Activated CD4-positive, alpha-beta T cell treated with anti-CD3 and anti-CD28 coated beads for 36 hours (primary cell): Measurements from ENCODE around the gene FOXD4L6. TPM values are rescaled to one million over a fixed set of nuclear protein-coding genes. Genes with fewer than 3 reads are reported as not detected.
"Not testable (repeated sequence)": the region's sequence is repeated elsewhere in the genome, so short reads cannot be mapped to it uniquely, and the experiment has no call there.

Experiments used
- ATAC-seq: fragments of 200-7000 bp; cut with Tn5 transposase; one replicate; pipeline ENCODE4 v1.10.0; 2021; ENCODE audit warnings: mild to moderate bottlenecking, moderate library complexity
- CTCF ChIA-PET: fragments of 350-600 bp; sonication (Branson Sonifier 250); formaldehyde crosslinking; loops from one replicate; lab custom pipeline; 2021; ENCODE audit warnings: antibody characterized with exemption; lab: Charles Lee
- POLR2A ChIA-PET: fragments of 350-600 bp; sonication (Branson Sonifier 250); formaldehyde crosslinking; loops from one replicate; lab custom pipeline; 2021; ENCODE audit warnings: antibody characterized with exemption, inconsistent platforms; lab: Charles Lee
- DNase-seq: peaks from one replicate; pipeline ENCODE4 v3.0.0-alpha.2; 2020
- H3K27ac Mint-ChIP-seq: one replicate; pipeline ENCODE4 v1.8.0; 2021; ENCODE audit warnings: mixed read lengths
- H3K27me3 Mint-ChIP-seq: one replicate; pipeline ENCODE4 v1.8.0; 2021; ENCODE audit warnings: mixed read lengths
- H3K36me3 Mint-ChIP-seq: one replicate; pipeline ENCODE4 v1.8.0; 2021; ENCODE audit warnings: low read depth, mixed read lengths
- H3K4me1 Mint-ChIP-seq: one replicate; pipeline ENCODE4 v1.8.0; 2021; ENCODE audit warnings: mixed read lengths
- H3K4me3 Mint-ChIP-seq: one replicate; pipeline ENCODE4 v1.8.0; 2021; ENCODE audit warnings: mild to moderate bottlenecking, moderate library complexity, mixed read lengths
- H3K9me3 Mint-ChIP-seq: one replicate; pipeline ENCODE4 v1.8.0; 2021; ENCODE audit warnings: low read depth, mixed read lengths
- intact Hi-C, 2 experiments: fragments of 100-400 bp; cut with DNase I in 1 of 2; cut with micrococcal nuclease in 1 of 2; formaldehyde crosslinking; loops; one replicate each; pipeline versions ENCODE4 v1.14.2 to v1.15.1; 2022 to 2024; cut with DNase I, micrococcal nuclease
- total RNA-seq, 2 experiments: library from RNA; stranded (reverse); gene quantifications; one replicate each; pipeline ENCODE4 v1.2.3, GENCODE V29; 2021

Gene FOXD4L6
- total RNA-seq, 2 experiments from 2014 or later, result not detected

DNA sequence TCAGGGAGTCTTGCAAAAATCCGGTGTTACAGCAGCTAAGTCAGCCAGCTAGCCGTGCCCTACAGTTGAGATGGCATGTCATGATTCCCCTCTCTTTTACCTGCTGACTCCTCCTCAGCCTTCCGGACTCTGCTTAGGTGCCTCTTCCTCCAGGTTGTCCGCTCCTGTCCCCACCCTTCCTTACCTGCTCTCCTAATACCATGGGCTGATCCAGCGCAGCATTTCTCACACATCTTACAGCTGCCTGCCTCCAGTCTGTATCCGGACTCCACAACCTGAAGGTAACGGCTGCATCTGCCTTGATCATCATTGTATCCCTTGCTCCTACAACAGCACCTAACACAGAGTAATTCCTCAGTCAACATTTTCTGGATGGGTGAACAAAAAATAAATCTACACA, 9.2 kb downstream of the FOXD4L6 start:
- H3K27ac Mint-ChIP-seq, intact Hi-C loops, H3K9me3 Mint-ChIP-seq, DNase-seq, H3K36me3 Mint-ChIP-seq, H3K4me1 Mint-ChIP-seq, H3K27me3 Mint-ChIP-seq, CTCF ChIA-PET, H3K4me3 Mint-ChIP-seq, POLR2A ChIA-PET: not testable (repeated sequence)
- peak; percentile 21 for ATAC-seq

DNA sequence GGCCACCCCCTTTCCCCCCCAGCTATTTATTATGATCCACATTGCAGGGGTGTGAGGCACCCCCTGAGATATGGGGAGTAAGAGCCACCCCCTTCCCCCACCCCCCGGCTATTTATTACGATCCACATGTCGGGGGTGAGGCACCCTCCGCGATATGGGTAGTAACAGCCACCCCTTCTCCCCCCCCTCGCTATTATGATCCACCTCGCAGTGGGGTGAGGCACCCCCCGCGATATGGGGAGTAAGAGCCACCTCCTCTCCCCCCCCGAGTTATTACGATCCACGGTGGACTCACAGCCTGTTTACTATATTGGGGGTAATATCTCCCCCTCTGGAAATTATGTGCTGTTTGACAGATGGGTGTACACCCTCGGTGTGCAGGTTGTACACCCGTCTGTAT, 15.1 kb downstream of the FOXD4L6 start:
- H3K27ac Mint-ChIP-seq, H3K36me3 Mint-ChIP-seq, H3K9me3 Mint-ChIP-seq, H3K27me3 Mint-ChIP-seq, CTCF ChIA-PET, intact Hi-C loops, H3K4me3 Mint-ChIP-seq, H3K4me1 Mint-ChIP-seq, POLR2A ChIA-PET, DNase-seq: not testable (repeated sequence)
- ATAC-seq, result peak; percentile 34

DNA sequence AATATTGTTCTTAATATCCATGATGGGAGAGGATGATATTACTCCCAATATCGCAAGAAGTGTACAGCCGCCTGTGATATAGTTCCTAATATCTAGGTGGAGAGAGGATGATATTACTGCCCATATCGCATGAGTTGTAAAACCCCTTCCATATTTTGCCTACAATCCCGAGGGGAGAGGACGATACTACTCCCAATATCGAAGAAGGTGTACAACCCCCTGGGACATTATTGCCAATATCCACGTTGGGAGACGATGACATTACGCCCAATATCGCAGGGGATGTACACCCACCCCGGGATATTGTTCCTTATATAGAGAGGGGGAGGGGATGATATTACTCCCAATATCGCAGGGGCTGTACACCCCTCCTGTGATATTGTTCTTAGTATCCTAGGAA, 17.1 kb downstream of the FOXD4L6 start:
- DNase-seq, H3K4me1 Mint-ChIP-seq, intact Hi-C loops, H3K4me3 Mint-ChIP-seq, CTCF ChIA-PET, ATAC-seq, POLR2A ChIA-PET, H3K9me3 Mint-ChIP-seq, H3K36me3 Mint-ChIP-seq, H3K27ac Mint-ChIP-seq, H3K27me3 Mint-ChIP-seq: not testable (repeated sequence)

DNA sequence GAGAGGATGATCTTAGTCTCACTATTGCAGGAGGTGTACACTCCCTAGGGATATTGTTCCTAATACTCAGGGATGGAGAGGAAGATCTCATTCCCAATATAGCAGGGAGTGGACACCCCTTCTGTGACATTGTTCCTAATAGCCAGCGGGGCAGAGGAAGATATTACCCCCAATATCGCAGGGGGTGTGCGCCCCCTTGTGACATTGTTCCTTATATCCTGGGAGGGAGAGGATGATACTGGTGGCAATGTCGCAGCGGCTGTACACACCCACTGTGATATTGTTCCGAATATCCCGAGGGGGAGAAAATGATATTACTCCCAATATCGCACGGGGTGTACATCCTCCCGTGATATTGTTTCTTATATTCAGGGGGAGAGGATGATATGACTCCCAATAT, 17.6 kb downstream of the FOXD4L6 start:
- H3K4me3 Mint-ChIP-seq, ATAC-seq, intact Hi-C loops, H3K27ac Mint-ChIP-seq, H3K4me1 Mint-ChIP-seq, CTCF ChIA-PET, H3K9me3 Mint-ChIP-seq, POLR2A ChIA-PET, H3K36me3 Mint-ChIP-seq, H3K27me3 Mint-ChIP-seq: not testable (repeated sequence)
- peak; percentile 25 for DNase-seq

DNA sequence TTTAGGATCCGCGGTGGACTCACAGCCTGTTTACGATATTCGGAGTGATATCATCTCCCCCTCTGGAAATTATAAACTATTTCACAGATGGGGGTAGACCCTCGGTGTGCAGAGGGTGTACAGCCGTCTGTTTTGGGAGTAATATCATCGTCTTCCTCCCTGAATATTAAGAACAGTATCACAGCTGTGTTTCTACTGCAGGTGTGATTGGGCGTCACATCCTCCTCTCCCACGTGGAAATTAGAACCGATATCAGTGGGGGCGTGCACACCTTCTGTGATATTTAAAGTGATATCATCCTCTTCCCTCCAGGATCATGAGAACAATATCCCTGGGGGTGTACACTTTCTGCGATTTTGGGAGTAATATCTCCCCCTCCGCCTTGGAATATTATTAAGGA, 19.2 kb downstream of the FOXD4L6 start:
- H3K9me3 Mint-ChIP-seq, H3K27me3 Mint-ChIP-seq, POLR2A ChIA-PET, H3K4me1 Mint-ChIP-seq, intact Hi-C loops, H3K27ac Mint-ChIP-seq, CTCF ChIA-PET, H3K4me3 Mint-ChIP-seq, H3K36me3 Mint-ChIP-seq: not testable (repeated sequence)
- DNase-seq, result peak; percentile 44
- peak; percentile 62 for ATAC-seq

DNA sequence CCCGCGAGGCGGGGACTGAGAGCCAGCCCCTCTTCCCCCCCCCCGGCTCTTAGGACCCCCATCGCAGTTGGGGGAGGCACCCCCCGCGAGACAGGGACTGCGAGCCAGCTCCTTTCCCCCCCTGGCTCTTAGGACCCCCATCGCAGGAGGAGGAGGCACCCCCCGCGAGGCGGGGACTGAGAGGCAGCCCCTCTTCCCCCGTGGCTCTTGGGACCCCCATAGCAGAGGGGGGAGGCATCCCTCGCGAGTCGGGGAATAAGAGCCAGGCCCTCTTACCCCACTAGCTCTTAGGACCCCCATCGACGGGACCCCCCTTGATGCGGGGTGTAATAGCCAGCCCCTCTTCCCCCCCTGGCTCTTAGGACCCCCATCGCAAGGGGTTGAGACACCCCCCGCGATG, 19.7 kb downstream of the FOXD4L6 start:
- H3K4me1 Mint-ChIP-seq, H3K4me3 Mint-ChIP-seq, CTCF ChIA-PET, H3K27me3 Mint-ChIP-seq, POLR2A ChIA-PET, H3K36me3 Mint-ChIP-seq, H3K9me3 Mint-ChIP-seq, H3K27ac Mint-ChIP-seq, DNase-seq, intact Hi-C loops: not testable (repeated sequence)
- peak; percentile 8 for ATAC-seq

DNA sequence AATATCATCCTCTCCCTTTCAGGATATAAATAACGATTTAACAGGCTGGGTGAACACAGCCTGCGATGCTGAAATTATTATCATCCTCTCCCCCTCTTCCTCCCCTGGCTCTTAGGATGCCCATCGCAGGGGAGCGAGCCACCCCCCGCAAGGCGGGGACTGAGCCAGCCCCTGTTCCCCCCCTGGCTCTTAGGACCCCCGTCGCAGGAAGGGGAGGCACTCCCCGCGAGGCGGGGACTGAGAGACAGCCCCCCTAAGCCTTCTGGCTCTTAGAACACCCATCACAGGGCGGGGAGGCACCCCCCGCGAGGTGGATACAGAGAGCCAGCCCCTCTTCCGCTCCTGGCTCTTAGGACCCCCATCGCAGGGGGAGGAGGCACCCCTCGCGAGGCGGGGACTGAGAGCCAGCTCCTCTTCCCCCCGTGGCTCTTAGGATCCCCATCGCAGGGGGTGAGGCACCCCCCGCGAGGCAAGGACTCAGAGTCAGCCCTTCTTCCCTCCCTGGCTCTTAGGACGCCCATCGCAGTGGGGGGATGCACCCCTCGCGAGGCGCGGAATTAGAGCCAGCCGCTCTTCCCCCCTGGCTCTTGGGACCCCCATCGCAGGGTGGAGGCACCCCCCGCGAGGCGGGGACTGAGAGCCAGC, 21.9 kb downstream of the FOXD4L6 start:
- H3K27ac Mint-ChIP-seq, H3K4me1 Mint-ChIP-seq, H3K4me3 Mint-ChIP-seq, H3K36me3 Mint-ChIP-seq, POLR2A ChIA-PET, DNase-seq, ATAC-seq, H3K27me3 Mint-ChIP-seq, intact Hi-C loops, H3K9me3 Mint-ChIP-seq, CTCF ChIA-PET: not testable (repeated sequence)

DNA sequence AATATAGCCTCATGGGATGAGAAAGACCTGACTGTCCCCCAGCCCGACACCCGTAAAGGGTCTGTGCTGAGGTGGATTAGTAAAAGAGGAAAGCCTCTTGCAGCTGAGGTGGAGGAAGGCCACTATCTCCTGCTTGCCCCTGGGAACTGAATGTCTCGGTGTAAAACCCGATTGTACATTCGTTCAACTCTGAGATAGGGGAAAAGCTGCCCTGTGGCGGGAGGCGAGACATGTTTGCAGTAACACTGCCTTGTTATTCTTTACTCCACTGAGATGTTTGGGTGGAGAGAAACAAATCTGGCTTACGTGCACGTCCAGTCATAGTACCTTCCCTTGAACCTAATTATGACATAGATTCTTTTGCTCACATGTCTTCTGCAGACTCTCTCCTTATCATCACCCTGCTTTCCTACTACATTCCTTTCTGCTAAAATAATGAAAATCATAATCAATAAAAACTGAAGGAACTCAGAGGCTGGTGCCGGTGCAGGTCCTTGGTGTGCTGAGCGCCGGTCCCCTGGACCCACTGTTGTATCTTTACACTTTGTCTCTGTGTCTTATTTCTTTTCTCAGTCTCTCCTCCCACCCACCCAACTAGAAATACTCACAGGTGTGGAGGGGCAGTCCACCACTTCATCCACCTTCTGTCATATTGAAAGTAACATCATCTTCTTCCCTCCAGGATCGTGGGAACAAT, 22.8 kb downstream of the FOXD4L6 start:
- H3K4me3 Mint-ChIP-seq, H3K4me1 Mint-ChIP-seq, POLR2A ChIA-PET, DNase-seq, H3K36me3 Mint-ChIP-seq, intact Hi-C loops, H3K27me3 Mint-ChIP-seq, CTCF ChIA-PET, H3K9me3 Mint-ChIP-seq, H3K27ac Mint-ChIP-seq, ATAC-seq: not testable (repeated sequence)

DNA sequence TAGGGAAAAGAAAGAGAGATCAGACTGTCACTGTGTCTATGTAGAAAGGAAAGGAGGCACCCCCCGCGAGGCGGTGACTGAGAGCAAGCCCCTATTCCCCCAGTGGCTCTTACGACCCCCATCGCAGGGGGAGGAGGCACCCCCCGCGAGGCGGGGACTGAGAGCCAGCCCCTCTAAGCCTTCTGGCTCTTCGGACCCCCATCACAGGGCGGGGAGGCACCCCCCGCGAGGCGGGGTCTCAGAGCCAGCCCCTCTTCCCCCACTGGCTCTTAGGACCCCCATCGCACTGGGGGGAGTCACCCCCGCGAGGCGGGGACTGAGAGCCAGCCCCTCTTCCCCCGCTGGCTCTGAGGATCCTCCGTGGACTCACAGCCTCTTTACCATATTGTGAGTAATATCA, 23.9 kb downstream of the FOXD4L6 start:
- H3K27me3 Mint-ChIP-seq, H3K4me3 Mint-ChIP-seq, intact Hi-C loops: not testable (repeated sequence)

DNA sequence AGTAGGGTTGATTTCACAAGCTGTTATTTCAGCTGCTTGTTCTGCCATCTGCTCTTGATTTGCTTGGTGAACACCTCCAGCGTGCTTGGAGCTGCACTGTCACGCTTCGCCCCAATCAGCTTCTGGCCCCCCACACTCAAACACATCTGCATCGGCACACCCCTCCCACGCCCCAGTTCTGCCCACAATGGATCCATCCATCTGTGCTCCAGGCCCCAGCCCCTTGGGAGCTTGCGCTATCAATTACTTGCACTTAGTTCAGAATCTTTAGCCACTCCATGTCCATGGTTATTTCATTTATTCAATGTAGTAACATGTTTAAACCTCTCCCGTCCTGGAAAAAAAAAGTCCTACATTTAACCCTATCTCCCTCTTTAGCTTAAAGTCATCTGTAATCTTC, 28.0 kb downstream of the FOXD4L6 start:
- CTCF ChIA-PET, H3K4me1 Mint-ChIP-seq, H3K36me3 Mint-ChIP-seq, POLR2A ChIA-PET, ATAC-seq, H3K27ac Mint-ChIP-seq, H3K27me3 Mint-ChIP-seq, H3K4me3 Mint-ChIP-seq, H3K9me3 Mint-ChIP-seq, DNase-seq, intact Hi-C loops: not testable (repeated sequence)

More for the DNA sequence above, 23.9 kb downstream of the FOXD4L6 start:
- H3K36me3 Mint-ChIP-seq, H3K4me1 Mint-ChIP-seq, H3K27ac Mint-ChIP-seq, ATAC-seq, CTCF ChIA-PET, DNase-seq, H3K9me3 Mint-ChIP-seq, POLR2A ChIA-PET: not testable (repeated sequence)

DNA sequence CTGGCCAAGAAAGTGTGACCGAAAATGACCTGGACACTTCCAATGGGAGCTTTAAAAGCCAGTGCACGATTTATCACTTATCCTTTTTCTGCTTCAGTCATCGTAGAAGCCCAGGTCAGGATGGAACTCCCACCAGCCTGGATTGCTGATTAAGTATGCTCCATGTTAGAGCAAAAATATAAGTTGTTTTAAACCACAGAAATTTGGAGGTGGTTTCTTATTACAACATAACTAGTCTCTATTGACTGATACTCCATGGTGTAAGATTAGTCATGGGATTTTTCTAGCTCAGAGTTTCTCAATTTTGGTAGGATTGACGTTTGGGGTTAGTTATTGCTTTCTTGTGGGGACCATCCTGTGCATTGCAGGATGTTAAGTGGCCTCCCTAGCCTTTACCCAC, 29.7 kb downstream of the FOXD4L6 start:
- H3K4me1 Mint-ChIP-seq, H3K4me3 Mint-ChIP-seq, intact Hi-C loops, H3K27me3 Mint-ChIP-seq, POLR2A ChIA-PET, CTCF ChIA-PET, H3K27ac Mint-ChIP-seq, H3K36me3 Mint-ChIP-seq, DNase-seq, H3K9me3 Mint-ChIP-seq: not testable (repeated sequence)
- peak; percentile 85 for ATAC-seq

DNA sequence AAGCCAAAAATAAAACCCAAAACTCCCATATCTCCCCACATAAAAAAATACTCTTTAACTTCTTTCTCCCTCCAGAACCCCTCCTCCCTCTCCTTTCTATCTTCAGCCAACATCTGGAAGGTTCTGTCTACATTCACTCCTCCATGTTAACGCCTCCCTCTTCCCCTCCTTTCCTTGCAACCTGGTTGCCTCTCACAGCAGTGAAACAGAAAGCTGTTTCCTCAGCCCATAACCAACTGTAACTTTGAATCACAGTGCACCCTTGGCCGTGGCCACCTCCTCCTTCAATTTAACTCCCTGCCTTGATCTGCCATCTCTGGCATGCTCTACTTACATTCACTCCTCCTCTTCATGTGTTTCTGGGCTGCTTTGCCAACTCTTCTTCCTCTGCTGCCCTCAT, 33.4 kb downstream of the FOXD4L6 start:
- H3K9me3 Mint-ChIP-seq, H3K27ac Mint-ChIP-seq, H3K4me3 Mint-ChIP-seq, H3K4me1 Mint-ChIP-seq, POLR2A ChIA-PET, intact Hi-C loops, H3K36me3 Mint-ChIP-seq, CTCF ChIA-PET, H3K27me3 Mint-ChIP-seq: not testable (repeated sequence)
- DNase-seq (peak; percentile 18), ATAC-seq (peak; percentile 52)
